EL (cell line): ENCODE measurements around the gene SST.

Experiments used
- DNase-seq: peaks from one replicate; pipeline ENCODE4 v3.0.0-alpha.2; 2016

SST gene

DNA sequence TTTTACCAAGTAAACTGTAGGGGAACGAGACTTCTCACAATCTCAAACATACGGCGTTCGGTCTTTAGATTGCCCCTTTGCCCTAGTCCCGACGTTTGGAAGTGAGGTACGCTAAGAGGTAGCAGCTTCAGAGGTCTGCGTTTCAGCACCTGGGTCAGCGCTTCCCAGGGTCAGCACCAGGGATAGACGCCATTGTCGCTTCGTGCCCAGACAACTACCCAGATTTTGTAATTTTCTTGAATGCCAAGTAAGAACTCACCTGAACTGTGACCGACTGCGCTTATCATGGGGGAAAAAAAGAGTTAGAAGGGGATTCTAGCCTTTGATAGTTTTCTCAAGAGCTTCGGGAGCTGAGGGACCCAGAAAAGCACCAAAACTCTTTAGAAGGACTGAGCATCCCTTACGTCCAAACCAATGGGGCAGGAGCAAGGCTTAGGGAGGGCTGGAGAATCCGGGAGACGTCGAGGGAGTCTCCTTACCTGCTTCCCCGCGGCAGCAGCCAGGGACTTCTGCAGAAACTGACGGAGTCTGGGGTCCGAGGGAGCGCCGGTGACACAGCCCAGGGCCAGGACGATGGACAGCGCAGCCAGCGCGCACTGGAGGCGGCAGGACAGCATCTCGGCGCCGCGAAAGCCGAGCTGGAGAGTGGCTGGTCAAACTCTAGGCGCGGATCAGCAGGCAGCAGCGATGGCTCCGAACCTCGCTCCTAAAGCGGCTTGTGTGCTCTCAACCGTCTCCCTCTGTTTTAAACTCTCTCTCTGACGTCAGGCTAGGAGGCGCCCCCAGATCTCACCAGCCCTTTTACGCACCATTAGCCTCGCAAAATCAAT is at the start of gene SST:
Gene SST (minus strand): TSS at position 720 of the 830 bp plus-strand sequence. CDS start 103 bp downstream, at position 617.
- peak; percentile 39 for DNase-seq

DNA sequence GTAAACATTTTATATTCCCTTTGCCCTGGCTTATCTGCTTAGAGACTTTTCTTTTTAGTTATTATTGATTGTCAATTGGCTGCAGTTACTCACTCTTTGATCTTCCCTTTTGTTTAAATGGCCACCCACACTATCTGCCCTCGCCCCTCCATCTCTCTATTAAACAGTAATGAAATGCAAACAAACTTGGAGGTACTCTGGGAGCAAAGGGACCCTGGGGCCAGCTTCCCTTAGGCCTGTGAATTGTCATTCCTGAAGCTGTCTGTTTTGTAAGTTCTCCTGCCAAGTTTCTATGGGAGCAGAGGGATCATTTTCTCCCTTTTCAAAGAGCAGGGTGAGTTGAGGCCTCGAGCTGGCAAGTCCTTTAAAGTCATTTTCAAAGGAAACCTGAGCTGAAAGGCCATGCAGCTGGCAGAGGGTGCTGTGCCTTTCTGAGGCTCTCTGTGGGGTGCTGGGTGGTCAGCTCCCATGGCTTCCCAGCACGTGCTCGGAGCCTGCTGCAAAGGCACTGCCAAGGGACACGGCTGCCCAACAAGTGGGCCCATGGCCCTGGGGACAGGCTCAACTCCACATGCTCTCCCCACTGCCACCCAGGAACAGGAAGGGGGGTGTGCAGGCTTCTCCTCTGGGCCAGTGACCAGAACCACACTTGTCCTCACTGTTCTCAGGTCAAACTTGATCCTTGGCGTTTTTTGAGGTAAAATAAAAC is 49.6 kb upstream of the SST start:
- no peak for DNase-seq

DNA sequence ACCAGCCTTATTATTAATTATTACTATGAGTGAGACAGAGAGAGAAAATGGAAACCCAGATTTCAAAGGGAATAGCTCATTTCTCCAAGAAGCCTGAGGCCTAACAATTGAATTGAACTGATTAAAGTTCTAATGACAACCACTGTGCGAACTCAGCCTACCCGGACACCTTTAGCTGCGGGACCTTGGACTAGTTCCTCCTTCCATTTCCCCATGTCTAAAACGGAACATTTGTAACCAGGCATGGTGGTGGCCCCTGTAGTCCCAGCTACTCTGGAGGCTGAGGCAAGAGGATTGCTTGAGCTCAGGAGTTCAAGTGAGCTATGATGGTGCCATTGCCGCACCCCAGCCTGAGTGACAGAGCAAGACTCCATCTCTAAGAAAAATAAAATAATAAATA is 48.6 kb upstream of the SST start:
- no peak for DNase-seq

DNA sequence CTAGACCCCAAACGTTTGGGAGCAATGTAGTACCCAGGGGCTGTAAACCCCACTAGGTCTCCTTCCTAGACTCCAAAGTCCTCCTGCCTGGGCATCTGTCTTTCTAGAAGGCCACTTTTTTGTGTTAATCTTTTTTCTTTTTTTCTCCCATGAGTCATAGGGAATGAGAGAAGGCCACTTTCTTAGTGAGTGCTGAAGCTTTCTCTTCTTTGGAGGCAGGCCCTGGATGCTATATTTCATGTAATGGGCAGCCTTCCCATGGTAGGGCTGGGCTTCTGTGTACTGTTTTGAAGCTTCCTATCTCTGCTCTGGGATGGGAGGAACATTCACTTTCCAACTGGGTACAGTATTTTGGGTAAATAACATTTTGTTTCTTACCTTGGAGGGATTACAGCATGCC is 47.4 kb upstream of the SST start:
- no peak for DNase-seq

DNA sequence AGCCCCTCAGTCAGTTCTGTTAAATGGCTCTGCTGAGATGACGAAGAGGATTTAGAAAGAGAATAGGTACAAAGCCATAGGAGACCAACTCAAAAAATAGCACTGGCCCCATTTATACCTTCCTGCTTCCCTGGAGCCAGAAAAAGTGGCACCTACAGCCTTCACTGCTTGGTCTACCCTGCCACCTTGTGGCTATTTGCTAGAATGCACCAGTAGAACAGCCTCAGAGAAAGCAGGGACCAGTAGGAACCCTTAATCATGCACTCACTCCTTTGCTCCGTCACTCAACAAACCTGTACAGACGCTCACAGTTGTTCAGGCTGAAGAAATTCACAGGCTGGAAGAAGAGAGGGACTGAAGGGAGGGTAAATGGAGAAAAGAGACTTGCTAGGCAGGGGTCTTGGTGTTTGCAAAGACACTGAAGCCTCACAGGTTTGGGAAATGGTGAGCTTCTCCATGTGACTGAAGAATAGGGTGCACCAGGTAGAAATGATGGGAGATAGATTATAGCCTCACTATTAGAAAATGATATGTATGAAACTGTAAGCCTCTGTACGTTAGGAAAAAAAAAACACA is 44.3 kb upstream of the SST start:
- peak; percentile 79 for DNase-seq

DNA sequence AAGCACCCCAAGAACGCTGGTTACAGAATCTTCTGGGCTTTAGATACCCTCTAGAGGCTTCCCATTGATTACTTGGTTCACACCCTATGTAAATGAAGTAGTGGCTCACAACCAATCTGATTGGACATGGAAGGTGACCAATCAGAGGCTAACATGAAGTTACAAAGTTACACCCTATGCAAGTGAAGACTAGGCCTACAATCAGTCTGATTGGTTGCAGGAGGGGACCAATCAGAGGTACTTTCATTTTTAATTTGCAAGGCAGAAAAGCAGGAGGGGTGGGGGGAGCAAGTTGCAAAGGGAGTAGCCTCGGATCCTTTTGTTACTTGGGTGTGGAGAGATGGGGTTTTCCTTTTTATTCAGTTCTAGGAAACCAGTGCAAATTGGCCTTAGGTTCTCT is 43.3 kb upstream of the SST start:
- peak; percentile 54 for DNase-seq

DNA sequence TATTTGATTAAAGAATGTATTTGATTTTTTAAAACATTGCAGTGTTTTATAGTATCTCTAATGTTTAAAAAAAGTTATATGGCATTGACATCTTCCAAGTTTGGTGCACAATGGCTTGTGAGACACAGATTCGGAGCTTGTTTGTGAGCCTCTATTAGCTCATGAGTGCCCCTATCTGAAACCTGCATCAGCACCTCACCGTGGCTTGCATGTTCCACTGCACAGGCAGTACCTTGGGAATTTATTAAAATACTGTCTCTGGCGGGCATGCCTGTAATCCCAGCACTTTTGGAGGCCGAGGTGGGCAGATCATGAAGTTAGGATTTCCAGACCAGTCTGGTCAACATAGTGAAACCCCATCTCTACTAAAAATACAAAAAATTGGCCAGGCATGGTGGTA is 39.0 kb upstream of the SST start:
- DNase-seq: no peak

DNA sequence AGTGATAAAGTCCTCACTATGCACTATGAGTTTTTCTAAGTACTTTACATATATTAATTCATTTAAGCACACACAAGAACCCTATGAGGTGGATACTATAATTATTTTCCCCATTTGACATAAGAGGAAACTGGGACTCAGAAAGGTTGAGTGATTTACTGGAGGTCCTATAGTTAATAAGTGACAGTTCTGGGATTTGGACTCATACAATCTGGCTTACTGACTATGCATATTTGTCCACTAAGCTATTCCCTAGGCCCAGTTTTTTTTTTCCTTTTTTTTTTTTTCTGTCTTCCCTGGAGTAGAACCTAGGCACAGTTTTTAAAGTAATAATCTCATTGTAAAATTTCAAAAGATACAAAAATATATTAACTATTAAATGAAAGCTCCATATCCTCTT is 38.5 kb upstream of the SST start:
- DNase-seq: no peak

DNA sequence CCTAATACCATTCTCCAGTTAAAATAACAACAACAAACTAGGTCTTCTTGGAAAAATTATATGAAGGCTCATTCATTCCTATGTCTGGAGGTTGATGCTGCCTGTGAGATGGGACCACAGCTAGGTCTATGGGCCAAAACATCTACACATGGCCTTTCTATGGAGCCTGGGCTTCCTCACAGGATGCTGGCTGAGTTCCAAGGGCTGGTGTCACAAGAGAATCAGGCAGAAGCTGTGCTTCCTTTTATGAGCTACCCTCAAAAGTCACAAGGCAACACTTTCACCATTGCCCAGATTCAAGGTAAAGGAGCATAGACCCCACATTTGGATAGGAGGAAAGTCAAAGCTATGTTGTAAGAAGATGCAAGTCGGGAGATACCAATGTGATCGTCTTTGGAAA is 36.8 kb upstream of the SST start:
- DNase-seq: no peak

DNA sequence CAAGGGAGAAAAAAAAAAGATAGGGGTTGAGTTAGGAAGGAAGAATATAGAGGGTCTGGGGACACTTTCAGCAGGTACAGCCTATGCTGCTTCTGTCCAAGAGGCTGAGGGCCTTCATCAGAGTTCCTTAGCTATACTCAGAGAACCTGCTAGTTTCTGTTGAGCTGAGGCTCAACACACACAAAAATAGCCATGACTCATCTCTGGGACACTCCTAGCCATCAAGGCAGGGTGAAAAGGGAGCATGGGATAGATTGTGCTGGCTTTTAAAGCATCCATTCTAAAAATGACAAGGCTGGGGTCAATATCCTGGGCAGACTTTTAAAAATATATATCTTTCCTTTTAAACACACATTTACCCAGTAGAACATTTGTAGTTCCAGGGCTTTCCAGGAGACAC is 35.0 kb upstream of the SST start:
- peak; percentile 32 for DNase-seq

DNA sequence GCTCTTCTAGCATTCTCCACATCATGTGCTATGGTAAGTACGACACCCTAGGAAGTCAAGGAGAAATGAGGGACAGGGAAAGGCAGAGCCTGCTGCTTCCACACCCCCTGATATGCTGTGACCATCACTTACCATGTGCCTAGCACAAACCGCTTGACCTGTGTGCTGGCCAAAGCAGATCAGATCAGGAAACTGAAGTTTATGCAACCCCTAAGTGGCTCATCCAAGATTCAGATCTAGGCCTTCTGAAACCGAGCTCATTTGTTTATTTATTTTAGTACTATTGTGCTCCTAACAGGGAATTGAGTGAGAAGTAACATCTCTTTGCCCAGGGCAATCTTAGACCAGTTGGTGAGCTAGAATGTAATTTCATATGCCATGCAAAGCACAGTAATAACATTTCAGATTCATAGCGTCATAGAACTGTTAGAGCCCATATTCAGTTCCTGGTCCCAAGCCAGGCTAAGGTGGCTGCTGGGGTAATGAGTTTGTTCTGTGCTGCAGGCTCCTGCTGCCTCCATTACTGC is 32.4 kb upstream of the SST start, which contains the start of gene RTP2:
Gene RTP2 (minus strand): TSS at position 51 of the 527 bp plus-strand sequence. CDS start 429 bp downstream, outside the sequence.
- peak; percentile 76 for DNase-seq

DNA sequence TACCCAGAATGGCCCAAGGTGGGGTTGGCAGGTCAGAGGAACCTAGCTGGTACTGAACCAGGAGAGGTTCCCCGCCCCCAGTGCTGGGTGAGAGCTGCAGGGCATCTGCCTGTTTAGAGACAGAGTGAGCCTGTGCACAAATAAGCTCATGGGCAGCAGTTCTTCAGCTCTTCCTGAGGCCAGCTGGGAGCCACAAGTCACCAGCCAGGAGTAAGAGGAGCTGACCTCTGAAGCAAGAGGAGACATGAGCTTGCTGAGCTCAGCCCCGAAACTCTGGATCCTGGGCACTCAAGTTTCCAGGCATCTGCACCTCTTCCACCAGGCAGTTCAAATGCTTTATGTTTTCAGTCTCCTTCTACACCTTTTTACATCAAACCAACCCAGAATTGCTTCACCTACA is 30.1 kb upstream of the SST start:
- no peak for DNase-seq

DNA sequence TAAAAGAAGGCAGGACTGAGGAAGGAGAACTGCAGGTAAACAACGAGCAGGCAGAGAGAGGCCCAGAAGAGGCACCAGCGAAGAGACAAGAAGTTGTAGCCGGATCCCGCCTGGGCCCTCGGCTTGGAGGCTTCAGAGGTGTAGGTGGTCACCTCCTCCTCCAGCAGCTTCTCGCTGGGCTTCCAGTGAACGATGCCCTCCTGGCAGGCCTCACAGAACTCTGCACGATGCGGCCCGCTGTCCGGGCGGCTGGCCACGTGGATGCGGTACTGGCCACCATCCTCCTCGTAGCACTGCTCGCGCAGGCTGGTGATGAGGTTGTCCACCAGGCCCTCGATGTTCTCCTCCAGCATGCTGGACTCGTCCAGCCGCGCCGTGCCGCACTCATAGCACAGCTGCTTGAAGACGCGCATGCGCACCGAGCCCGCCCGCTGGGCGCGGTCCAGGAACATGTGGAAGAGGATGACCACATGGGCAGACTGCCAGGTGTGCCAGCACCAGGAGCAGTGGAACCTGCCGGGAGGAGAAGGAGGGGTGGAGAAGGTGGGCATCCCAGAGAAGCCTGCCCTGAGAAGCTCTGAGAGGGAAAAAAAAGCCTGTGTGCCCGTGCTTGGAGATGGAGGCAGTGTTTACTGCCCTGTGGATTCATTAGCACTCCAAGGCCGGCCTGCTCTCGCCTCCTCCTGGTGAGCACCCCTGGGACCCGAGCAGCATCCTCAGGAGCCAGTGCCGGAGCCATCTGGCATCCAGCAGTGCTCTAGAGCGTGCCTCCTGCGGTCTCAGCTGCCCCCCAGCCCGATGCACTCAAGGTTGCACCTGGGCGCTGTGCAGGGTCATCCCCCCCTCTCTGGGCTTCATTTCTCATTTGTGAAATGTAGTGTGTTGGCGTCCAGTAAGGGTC is 28.6 kb upstream of the SST start:
- DNase-seq: no peak

DNA sequence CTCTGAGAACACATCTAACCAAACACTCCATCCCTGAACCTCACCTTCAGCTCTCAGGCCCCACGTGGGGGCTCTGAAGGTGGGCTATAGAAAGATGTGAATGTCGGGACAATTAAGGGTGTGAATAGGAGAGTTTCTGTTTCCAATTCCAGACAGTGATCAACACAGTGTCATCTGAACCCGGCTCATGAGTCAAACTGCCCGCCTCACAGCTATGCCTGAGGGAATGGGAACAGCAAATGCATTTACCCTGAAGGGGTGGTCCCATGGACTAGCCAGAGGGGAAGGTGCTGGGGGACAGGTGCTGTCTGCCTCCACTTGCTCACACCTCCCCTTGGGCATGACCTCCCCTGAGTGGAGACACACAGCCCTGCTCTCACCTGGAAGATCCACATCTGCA is 25.8 kb upstream of the SST start:
- DNase-seq: no peak

DNA sequence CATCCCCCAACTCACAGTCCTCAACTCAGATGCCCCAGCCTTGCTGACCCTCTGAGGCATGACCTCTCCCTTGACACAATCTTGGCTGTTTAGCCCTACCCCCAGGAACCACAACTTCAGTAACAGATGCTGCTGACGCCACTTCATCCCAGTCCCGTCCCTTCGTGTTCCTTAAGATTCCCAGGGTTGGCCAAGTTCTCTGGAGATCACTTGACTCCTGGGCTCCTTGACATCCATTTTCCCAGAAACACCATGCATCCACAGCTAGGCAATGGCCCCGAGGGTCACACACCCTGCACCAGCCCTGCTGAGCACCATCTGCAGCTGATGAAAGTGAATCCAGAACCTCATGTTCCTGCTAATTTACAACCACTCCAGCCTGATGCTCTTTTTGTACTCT is 25.3 kb upstream of the SST start:
- DNase-seq: no peak

DNA sequence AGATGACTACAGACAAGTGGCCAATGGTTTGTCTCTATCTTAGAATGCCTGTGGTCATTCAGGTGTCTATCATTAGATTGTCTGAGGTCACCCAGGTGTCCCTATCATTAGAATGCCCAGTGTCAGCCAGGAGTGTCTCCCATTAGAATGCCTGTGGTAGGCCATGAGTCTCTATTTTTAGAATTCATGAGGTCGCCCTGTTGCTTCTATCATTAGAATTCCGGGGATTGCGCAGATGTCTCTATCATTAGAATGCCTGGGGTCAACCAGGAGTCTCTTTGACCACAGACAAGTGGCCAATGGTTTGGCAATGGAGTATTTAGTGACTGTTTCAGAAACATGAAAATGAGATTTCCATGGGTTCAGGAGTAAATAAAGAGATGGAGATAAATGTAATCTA is 24.6 kb upstream of the SST start:
- DNase-seq: peak; percentile 76

DNA sequence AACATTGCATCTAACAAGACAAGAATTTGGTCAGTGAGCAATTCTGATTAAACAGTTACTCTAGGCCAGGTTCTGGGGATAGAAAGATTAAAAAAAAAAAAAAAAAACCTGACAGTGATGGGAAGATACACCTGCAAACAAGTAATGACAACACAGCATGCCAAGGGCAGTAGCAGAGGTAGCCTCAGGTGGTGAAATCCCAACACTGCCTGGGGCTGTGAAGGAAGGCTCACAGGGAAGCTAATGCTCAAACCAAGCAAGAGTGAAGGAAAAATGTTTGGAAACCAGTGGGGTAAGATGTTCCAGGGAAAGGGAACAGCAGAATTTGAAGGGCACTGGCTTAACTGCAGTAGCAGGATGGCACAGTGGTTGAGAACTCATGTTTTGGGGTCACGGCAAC is 23.2 kb upstream of the SST start:
- no peak for DNase-seq

DNA sequence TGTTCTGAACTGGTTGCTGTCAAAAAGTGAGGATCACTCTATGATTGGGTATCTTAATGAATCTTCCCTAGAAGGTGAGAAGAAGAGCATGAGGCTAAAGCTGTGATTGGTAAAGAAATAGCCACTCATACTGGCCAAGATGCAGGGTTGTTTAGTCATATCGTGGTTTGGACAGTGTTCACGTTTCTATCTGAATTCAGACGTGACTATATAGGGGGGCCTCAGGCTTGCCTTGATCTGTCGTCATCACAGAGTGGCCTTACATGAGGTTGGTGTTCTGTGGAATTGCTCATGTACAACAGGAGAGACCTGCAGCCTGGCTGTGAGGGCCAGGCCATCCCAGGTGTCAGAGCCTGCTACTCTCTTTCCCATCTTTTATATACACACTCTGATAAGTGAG is 19.8 kb upstream of the SST start:
- DNase-seq: peak; percentile 58

DNA sequence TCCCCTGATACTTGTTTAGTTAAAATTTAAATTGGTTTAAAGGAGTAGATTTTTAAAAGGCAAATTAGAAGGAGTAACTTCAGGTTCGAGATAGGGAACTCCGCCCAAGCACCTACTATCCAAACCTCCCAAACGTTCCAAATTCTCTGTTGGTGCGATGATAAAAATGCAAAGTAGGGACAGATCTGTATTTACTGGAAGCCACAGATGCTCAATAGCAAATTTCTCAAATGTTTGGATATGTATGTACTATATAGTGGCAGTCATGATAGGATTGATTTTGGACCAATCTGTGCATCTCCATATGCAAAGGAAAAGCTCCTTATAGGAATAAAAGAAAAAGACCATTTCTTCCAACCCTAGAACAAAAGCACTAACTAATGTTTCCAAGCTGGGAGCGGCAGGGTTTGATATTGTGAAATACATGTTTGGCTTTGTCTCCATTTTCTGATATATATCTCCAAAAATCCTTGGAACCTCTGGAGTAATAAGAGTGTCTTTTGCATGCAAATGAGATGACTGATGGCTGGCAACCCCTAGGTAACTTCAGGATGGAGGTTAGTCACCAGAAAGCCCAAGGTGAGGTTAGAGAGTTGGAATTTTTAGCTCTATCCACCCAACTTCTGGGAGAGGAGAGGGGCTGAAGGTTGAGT is 16.6 kb upstream of the SST start:
- DNase-seq: no peak

DNA sequence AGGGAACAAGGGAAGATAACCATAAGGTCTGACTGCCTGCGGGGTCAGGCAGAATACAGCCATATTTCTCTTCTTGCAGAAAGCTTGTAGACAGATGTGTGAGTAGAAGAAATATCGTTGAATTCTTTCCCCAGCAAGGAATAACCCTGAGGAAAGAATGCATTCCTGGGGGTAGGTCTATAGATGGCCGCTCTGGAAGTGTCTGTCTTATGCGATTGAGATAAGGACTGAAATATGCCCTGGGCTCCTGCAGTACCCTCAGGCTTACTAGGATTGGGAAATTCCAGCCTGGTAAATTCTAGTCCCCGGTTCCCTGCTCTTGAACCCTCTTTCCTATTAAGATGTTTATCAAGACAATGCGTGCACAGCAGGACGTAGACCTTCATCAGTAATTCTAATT is 15.8 kb upstream of the SST start:
- no peak for DNase-seq

DNA sequence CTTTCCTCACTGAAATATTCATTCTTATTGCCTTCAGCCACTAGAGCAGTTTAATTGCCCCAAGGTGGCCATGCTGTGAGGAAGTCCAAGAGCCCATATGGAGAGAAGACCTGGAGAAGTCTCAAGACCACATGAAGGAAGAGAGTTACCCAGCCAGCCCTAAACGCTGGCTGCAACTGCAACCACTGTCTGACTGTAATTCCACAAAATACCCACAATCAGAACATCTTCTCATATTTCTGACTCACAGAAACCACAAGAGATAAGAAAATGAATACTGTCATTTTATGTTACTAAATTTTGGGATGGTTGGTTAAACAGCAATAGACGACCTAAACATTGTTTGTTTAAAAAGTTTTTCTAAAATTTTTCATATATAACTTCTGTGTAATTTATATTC is 14.7 kb upstream of the SST start:
- DNase-seq: peak; percentile 55

DNA sequence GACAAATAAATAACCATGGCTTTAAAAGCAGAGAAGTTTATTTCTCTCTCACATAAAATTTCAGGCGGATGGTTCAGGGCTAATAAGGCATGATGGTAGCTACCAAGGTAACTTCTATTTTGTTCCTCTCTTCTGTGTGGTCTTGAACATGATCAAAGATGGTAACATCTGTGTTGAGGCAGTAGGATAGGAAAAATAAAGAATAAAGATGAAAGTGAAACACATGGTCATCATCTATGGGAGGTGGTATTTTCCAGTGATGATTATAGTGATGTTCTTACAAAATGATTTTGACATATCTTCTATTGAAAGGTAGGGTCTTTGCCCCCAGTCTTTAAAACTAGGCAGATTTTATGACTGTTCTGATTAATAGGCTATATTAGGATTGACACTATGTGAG is 14.2 kb upstream of the SST start:
- DNase-seq: no peak
